Endodermal cell (in vitro differentiated cells): Measurements from ENCODE around the gene CTRB1. TPM values are rescaled to one million over a fixed set of nuclear protein-coding genes. Genes with fewer than 3 reads are reported as not detected.
"Not testable (repeated sequence)": the region's sequence is repeated elsewhere in the genome, so short reads cannot be mapped to it uniquely, and the experiment has no call there.

Experiments
- DNase-seq: peaks from one replicate; pipeline ENCODE4 v3.0.0-alpha.2; 2017
- H3K27ac ChIP-seq: 2 replicates; pipeline ENCODE4 v1.5.1; 2013; ENCODE audit warnings: mild to moderate bottlenecking, low read depth, low read length, moderate library complexity
- H3K27me3 ChIP-seq: 2 replicates; pipeline ENCODE4 v1.6.1; 2013; ENCODE audit warnings: mild to moderate bottlenecking, low read length, moderate library complexity; ENCODE audit not compliant: insufficient read depth, control insufficient read depth, poor library complexity, severe bottlenecking
- H3K36me3 ChIP-seq: 2 replicates; pipeline ENCODE4 v1.7.0; 2013; ENCODE audit warnings: mild to moderate bottlenecking, low read length, moderate library complexity; ENCODE audit not compliant: control insufficient read depth, insufficient read depth
- H3K4me1 ChIP-seq: one replicate; pipeline ENCODE4 v1.7.0; 2013; ENCODE audit warnings: low read length; ENCODE audit not compliant: control insufficient read depth, insufficient read depth
- H3K4me3 ChIP-seq: 2 replicates; pipeline ENCODE4 v1.5.1; 2013; ENCODE audit warnings: mild to moderate bottlenecking, low read length, moderate library complexity
- H3K9ac ChIP-seq: 2 replicates; pipeline ENCODE4 v1.6.1; 2013; ENCODE audit warnings: mild to moderate bottlenecking, low read length, moderate library complexity; ENCODE audit not compliant: poor library complexity, severe bottlenecking; ENCODE audit errors: extremely low read depth
- H3K9me3 ChIP-seq: 2 replicates; pipeline ENCODE4 v1.6.1; 2013; ENCODE audit warnings: mild to moderate bottlenecking, low read length, moderate library complexity; ENCODE audit not compliant: control insufficient read depth
- H3K27ac Mint-ChIP-seq: 2 replicates; pipeline ENCODE4 v1.8.0; 2020; ENCODE audit warnings: mixed read lengths
- H3K27me3 Mint-ChIP-seq: 2 replicates; pipeline ENCODE4 v1.8.0; 2021; ENCODE audit warnings: mild to moderate bottlenecking, mixed read lengths; ENCODE audit not compliant: insufficient read depth
- H3K36me3 Mint-ChIP-seq: 2 replicates; pipeline ENCODE4 v1.8.0; 2020; ENCODE audit warnings: low read depth, mixed read lengths
- H3K4me1 Mint-ChIP-seq: 2 replicates; pipeline ENCODE4 v1.8.0; 2020; ENCODE audit warnings: mixed read lengths
- H3K4me3 Mint-ChIP-seq: 2 replicates; pipeline ENCODE4 v1.8.0; 2020; ENCODE audit warnings: mild to moderate bottlenecking, moderate library complexity, mixed read lengths
- H3K9me3 Mint-ChIP-seq: 2 replicates; pipeline ENCODE4 v1.8.0; 2020; ENCODE audit warnings: mild to moderate bottlenecking, mixed read lengths
- CTCF ChIP-seq: fragments of 200-600 bp; sonication (generic); conservative IDR thresholded peaks from 2 replicates; pipeline ENCODE4 v1.5.0; 2021; ENCODE audit warnings: antibody characterized with exemption, mild to moderate bottlenecking
- WGBS, 2 experiments: methylation state at CpG; one replicate each; pipeline versions ENCODE4 v1.1.5 to v1.1.7; 2013; ENCODE audit warnings: missing lambda C conversion rate in 2 of 2, mixed read lengths in 1 of 2; ENCODE audit not compliant: insufficient coverage in 1 of 2, insufficient read length in 1 of 2; 5-methylcytosine and 5-hydroxymethylcytosine counted together
- total RNA-seq, 2 donors: library from RNA; stranded (reverse); fragmentation: NEBNext Ultra II Directional in 1 of 2; extraction: Animal tissue kit (Norgen Biotek cat#: 25700) in 1 of 2; gene quantifications; 2 replicates in 1 of 2; 3 replicates in 1 of 2; pipeline ENCODE4 v1.2.1, GENCODE V29; 2021

The CTRB1 gene
- total RNA-seq, 2 donors from 2014 or later, result not detected

DNA sequence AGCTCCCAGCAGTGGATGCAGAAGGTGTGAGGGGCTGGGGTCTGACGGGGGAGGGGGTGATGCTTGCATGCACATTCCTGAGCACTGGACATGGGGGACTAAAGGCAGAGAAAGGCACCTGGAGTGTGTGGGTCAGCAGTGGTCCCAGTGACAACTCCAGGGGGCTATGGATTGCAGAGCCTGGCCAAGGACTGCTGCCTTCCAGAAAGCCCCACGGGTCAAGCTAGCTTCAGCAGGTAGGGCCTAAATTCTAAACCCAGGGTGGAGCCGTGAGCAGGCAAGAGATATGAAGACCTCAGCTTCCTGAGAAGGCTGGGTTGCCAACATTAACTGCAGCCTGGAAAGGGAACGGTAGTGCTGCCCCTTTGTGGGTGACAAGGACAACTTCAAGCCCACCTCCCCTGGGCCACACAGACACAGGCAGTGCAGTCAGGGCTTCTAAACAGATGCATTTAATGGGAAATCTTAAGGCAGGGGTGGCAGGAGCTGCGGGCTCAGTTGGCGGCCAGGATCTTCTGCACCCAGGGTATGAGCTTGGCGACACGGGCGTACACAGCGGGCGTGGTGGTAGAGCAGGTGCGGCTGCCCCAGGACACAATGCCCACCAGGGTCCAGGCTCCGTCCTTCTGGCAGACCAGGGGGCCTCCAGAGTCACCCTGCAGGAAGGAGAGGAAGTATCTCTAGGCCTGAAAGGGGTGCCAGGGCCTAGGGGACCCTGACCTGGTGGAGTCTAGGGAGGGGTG is 14.9 kb upstream of the CTRB1 start:
- H3K36me3 ChIP-seq, result no peaks in the 10 kb centered on the region
- no peak overlapping the region for H3K4me3 ChIP-seq
- H3K4me1 ChIP-seq, result no peaks in the 10 kb centered on the region
- Mint-ChIP-seq H3K9me3 (no peaks in the 10 kb centered on the region), H3K36me3 (no peaks in the 10 kb centered on the region), H3K27me3 (no peaks in the 10 kb centered on the region), H3K4me3 (no peak overlapping the region), H3K27ac (peak overlapping the region; percentile 72), H3K4me1 (peaks cover 12% of the 10 kb centered on the region)
- no peaks in the 10 kb centered on the region for H3K27me3 ChIP-seq
- DNase-seq, result peak; percentile 69
- no peak overlapping the region for H3K27ac ChIP-seq
- H3K9me3 ChIP-seq, result no peaks in the 10 kb centered on the region
- no peak overlapping the region for H3K9ac ChIP-seq
- whole genome bisulfite sequencing, 2 experiments, result 80% methylated on average over 10 to 13 of the region's 13 CpGs
- TF ChIP-seq CTCF, result peak; percentile 43

- H3K4me1 Mint-ChIP-seq, result peaks cover 12% of the 10 kb centered on the region
- no peaks in the 10 kb centered on the region for H3K36me3 ChIP-seq
- H3K27me3 ChIP-seq, result no peaks in the 10 kb centered on the region
- no peaks in the 10 kb centered on the region for H3K4me1 ChIP-seq
- H3K9me3 ChIP-seq, result no peaks in the 10 kb centered on the region
- 96 to 100% methylated on average over 2 to 4 of the region's 6 CpGs for WGBS, 2 experiments
- no peak for DNase-seq
- H3K4me3 ChIP-seq, result no peak overlapping the region
- H3K9ac ChIP-seq, result no peak overlapping the region
- no peak for TF ChIP-seq CTCF
- H3K9me3 Mint-ChIP-seq, result no peaks in the 10 kb centered on the region
- no peaks in the 10 kb centered on the region for H3K27me3 Mint-ChIP-seq
- peak overlapping the region; percentile 72 for H3K27ac Mint-ChIP-seq
- no peak overlapping the region for H3K27ac ChIP-seq
- no peak overlapping the region for H3K4me3 Mint-ChIP-seq
- no peaks in the 10 kb centered on the region for H3K36me3 Mint-ChIP-seq
These were observed 14.4 kb upstream of the CTRB1 start for GRCh38 chr16:75204410-75204758.

- not testable (repeated sequence) for H3K9ac ChIP-seq, H3K9me3 ChIP-seq, H3K27ac ChIP-seq, H3K27ac Mint-ChIP-seq, H3K4me1 ChIP-seq, H3K36me3 Mint-ChIP-seq, H3K27me3 Mint-ChIP-seq, H3K4me3 Mint-ChIP-seq, H3K9me3 Mint-ChIP-seq, H3K4me3 ChIP-seq, DNase-seq, H3K36me3 ChIP-seq, H3K27me3 ChIP-seq
- WGBS, 2 experiments, result no CpG with 5 or more reads among the region's 20 CpGs
- peaks cover 12% of the 10 kb centered on the region for H3K4me1 Mint-ChIP-seq
These were observed 13.9 kb upstream of the CTRB1 start for GRCh38 chr16:75204905-75205304.

DNA sequence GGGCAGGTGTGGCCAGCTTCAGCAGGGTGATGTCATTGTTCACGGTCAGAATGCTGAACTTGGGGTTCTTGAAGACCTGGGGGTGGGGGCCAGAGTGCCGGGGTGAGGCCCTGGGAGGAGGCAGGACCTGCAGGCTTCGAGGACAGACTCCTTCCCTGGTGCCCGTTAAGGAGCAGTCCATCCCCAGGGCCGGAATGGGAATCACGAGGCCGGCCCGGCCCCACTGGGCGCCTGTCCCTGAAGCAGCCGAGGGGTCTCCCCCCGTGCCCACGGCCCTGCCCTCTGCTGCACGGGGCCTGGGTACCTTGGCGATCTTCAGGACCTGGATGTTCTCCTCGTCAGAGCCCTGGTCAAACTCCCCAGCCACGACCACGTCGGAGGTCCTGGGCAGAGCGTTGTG is 13.3 kb upstream of the CTRB1 start:
- WGBS, 2 experiments, result 94% methylated on average over 7 of the region's 19 CpGs; no CpG with 5 or more reads in 1 of the 2 experiments
- H3K4me3 Mint-ChIP-seq, H3K27ac Mint-ChIP-seq, H3K27me3 Mint-ChIP-seq, H3K27me3 ChIP-seq, H3K4me1 ChIP-seq, H3K36me3 ChIP-seq, H3K36me3 Mint-ChIP-seq, H3K4me3 ChIP-seq, H3K9me3 ChIP-seq, H3K9me3 Mint-ChIP-seq, H3K9ac ChIP-seq, DNase-seq, H3K27ac ChIP-seq: not testable (repeated sequence)
- H3K4me1 Mint-ChIP-seq, result peaks cover 12% of the 10 kb centered on the region

GRCh38 chr16:75205961-75206748 is 12.6 kb upstream of the CTRB1 start:
- not testable (repeated sequence) for H3K36me3 Mint-ChIP-seq, H3K27ac Mint-ChIP-seq, H3K27me3 ChIP-seq, H3K9ac ChIP-seq, H3K4me3 ChIP-seq, DNase-seq, H3K27me3 Mint-ChIP-seq, H3K9me3 ChIP-seq, H3K9me3 Mint-ChIP-seq, H3K4me1 ChIP-seq, H3K27ac ChIP-seq, H3K4me3 Mint-ChIP-seq, H3K36me3 ChIP-seq
- peaks cover 12% of the 10 kb centered on the region for H3K4me1 Mint-ChIP-seq
- WGBS, 2 experiments, result 89 to 96% methylated on average over 13 to 19 of the region's 25 CpGs
